Nephron (organoid): ENCODE data around the gene UGT1A8.

Experiments used
- H3K27ac Mint-ChIP-seq, 3 experiments: 2 replicates each; pipeline ENCODE4 v1.8.0; 2020; ENCODE audit warnings: mixed read lengths in 3 of 3, mild to moderate bottlenecking in 2 of 3, moderate library complexity in 1 of 3
- H3K27me3 Mint-ChIP-seq: 2 replicates; pipeline ENCODE4 v1.8.0; 2021; ENCODE audit warnings: low read depth, mild to moderate bottlenecking, moderate library complexity, mixed read lengths
- H3K36me3 Mint-ChIP-seq: 2 replicates; pipeline ENCODE4 v1.8.0; 2020; ENCODE audit warnings: low read depth, mixed read lengths
- H3K4me1 Mint-ChIP-seq: 2 replicates; pipeline ENCODE4 v1.8.0; 2020; ENCODE audit warnings: mixed read lengths
- H3K4me3 Mint-ChIP-seq, 3 experiments: 2 replicates each; pipeline ENCODE4 v1.8.0; 2020; ENCODE audit warnings: mild to moderate bottlenecking in 3 of 3, mixed read lengths in 3 of 3, moderate library complexity in 2 of 3
- H3K9me3 Mint-ChIP-seq: 2 replicates; pipeline ENCODE4 v1.8.0; 2020; ENCODE audit warnings: mixed read lengths
- TF ChIP-seq, protein P1 (sequence below), 3 experiments: fragments of 200-600 bp; sonication (generic); IDR thresholded peaks; one replicate each; pipeline ENCODE4 v1.5.0; 2021; ENCODE audit warnings: antibody characterized with exemption in 3 of 3; ENCODE audit not compliant: unreplicated experiment in 3 of 3

The UGT1A8 gene

DNA sequence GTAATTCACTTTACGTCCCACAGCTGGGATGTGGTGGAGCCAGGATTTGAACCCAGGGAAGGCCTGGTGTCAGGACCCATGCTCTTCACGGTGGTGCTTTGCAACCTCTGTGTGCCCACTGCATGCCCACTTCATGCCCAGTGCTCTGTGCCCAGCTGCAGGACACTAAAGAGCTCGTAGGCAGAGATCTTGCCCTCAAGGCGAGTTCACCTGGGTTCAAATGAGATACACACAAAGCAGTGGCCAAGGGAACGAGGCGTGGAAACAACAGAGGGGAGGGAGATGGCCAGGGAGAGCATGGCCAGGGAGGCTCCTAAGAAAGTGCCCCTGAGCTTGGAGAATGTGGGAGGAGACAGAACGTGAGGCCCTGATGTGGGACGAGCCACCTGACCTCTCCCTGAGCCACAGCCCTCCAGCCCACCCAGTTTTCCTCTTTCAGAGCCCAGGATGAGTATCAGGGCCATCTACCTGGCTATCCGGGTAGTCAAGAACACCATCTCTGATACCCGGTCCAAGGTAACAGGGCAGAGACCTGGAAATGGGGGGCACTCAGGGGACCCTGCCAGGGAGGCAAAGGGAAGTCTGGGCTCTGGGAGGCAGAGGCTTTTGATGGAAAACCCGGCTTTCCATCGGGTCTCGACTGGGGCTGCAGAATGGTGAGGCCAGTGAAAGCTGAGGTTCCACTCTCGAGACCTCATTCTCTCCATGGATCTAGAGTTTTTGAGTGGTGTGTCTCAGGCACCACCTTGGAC, 181.1 kb downstream of the UGT1A8 start:
- peaks cover 4% of the 10 kb centered on the region for H3K9me3 Mint-ChIP-seq
- TF ChIP-seq, protein P1, sequence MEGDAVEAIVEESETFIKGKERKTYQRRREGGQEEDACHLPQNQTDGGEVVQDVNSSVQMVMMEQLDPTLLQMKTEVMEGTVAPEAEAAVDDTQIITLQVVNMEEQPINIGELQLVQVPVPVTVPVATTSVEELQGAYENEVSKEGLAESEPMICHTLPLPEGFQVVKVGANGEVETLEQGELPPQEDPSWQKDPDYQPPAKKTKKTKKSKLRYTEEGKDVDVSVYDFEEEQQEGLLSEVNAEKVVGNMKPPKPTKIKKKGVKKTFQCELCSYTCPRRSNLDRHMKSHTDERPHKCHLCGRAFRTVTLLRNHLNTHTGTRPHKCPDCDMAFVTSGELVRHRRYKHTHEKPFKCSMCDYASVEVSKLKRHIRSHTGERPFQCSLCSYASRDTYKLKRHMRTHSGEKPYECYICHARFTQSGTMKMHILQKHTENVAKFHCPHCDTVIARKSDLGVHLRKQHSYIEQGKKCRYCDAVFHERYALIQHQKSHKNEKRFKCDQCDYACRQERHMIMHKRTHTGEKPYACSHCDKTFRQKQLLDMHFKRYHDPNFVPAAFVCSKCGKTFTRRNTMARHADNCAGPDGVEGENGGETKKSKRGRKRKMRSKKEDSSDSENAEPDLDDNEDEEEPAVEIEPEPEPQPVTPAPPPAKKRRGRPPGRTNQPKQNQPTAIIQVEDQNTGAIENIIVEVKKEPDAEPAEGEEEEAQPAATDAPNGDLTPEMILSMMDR (IDR thresholded peaks at IDR 0.05; ENCODE audit: unreplicated experiment in 3 of 3), result no peak
- no peaks in the 10 kb centered on the region for H3K36me3 Mint-ChIP-seq
- H3K27ac Mint-ChIP-seq, result no peak overlapping the region
- H3K27me3 Mint-ChIP-seq, result peaks cover 16% of the 10 kb centered on the region
- no peaks in the 10 kb centered on the region for H3K4me1 Mint-ChIP-seq
- no peak overlapping the region for H3K4me3 Mint-ChIP-seq

DNA sequence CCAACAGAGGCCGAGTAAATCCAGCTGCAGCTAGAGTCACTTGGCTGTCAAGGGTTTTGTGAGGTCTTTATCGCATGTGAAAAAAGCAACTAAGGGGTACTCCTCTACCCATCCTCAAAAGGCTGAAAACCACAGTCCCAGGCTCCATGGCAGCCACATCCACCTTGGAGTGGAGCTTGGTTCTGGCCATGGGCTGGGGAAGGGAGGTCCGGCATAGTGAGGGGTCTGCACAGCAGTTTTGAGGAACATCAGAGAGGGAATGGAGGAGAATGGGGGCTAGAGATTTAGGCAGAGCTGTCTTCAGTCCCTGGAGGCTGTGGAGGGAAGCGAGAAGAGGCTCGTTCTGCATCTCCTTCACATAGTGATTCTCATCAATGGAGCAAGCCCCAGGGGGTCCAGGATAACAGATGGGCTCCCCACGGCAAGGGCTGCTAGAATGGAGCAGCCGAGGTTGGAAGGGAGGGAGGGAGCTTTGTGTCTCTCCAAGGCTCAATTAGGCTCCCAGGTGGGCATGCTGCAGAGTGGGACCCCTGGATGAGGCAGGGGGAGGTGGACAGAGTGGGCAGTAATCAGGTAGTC, 181.7 kb downstream of the UGT1A8 start:
- Mint-ChIP-seq H3K36me3 (no peaks in the 10 kb centered on the region), H3K27ac (no peak overlapping the region), H3K4me3 (no peak overlapping the region), H3K27me3 (peaks cover 16% of the 10 kb centered on the region), H3K9me3 (peaks cover 4% of the 10 kb centered on the region), H3K4me1 (no peaks in the 10 kb centered on the region)
- TF ChIP-seq, protein P1 (IDR thresholded peaks at IDR 0.05; ENCODE audit: unreplicated experiment in 3 of 3), result no peak

DNA sequence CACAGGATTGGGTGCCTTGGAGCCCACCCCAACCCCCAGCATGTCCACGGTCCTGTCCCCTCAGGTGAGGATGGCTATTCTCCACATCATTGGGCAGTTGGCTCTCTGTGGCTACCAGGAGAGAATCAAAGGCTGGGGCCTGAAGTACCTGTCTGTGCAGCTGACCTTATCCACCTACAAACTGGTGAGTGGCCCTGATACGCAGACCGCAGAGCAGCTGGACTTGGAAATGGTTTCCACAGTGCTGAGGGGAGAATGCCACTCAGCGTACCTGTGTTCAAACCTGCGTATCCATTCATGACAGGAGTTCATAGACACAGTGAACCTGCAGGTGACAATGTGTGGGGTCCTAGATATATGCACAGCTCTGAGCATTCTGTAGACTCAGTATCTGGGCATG, 182.3 kb downstream of the UGT1A8 start:
- Mint-ChIP-seq H3K9me3 (peaks cover 4% of the 10 kb centered on the region), H3K27me3 (peaks cover 19% of the 10 kb centered on the region), H3K4me3 (no peak overlapping the region), H3K36me3 (no peaks in the 10 kb centered on the region), H3K27ac (no peak overlapping the region), H3K4me1 (no peaks in the 10 kb centered on the region)
- TF ChIP-seq, protein P1 (IDR thresholded peaks at IDR 0.05; ENCODE audit: unreplicated experiment in 3 of 3), result no peak

DNA sequence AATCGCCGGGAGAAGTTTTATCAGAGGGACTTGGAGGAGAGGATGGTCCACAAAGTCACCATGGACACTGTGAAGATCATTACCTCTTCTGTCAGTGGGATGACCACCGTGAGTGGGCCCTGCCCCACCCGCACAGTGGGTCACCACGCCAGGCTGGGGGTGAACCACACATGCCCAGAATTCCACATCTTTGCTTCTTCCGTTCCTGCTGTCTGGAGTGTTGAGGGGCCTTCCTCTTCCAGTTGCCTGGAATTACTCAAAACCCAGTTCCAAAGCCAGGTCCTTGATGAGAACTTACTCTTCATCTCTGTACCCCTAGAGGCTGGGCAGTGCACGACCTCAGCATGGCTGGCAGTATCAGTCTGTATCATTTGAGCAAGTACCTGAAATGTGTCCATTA, 182.8 kb downstream of the UGT1A8 start:
- TF ChIP-seq, protein P1 (IDR thresholded peaks at IDR 0.05; ENCODE audit: unreplicated experiment in 3 of 3), result no peak
- Mint-ChIP-seq H3K27ac (no peak overlapping the region), H3K9me3 (peaks cover 4% of the 10 kb centered on the region), H3K4me3 (no peak overlapping the region), H3K4me1 (no peaks in the 10 kb centered on the region), H3K36me3 (no peaks in the 10 kb centered on the region), H3K27me3 (peaks cover 17% of the 10 kb centered on the region)

DNA sequence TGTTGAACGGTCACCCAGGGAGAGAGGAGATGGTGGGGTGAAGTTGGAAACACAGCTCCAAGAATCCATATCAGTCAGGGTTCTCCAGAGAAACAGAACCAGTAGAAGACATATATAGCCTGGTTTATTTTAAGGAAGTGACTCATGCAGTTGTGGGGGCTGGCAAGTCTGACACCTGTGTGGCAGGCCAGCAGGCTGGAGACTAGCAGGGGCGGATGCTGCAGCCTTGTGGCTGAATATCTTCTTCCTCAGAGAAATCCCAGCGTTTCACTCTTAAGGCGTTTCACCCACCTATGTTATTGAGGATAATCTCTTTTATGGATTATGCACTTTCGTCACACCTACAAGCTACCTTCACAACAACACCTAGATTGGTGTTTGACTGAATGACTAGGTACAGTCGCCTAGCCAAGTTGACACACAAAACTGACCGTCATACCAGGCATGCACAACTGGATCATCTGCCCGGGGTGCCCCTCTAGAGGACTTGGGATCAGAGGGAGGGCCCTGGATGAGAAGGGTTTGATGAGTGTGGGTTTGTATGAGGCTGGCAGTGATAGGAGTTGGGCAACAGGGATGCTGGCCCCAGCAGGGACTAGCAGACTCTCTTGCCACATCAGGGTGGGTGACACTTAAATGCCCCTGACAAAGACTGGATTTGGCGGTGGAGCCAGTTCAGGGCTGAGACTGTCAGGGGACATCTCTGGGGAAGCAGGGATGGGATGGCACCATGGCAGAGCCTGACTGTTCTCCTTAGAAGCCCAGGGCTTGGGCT, 184.1 kb downstream of the UGT1A8 start:
- peaks cover 4% of the 10 kb centered on the region for H3K9me3 Mint-ChIP-seq

More for the DNA sequence above, 184.1 kb downstream of the UGT1A8 start:
- no peaks in the 10 kb centered on the region for H3K4me1 Mint-ChIP-seq
- no peak overlapping the region for H3K27ac Mint-ChIP-seq
- H3K36me3 Mint-ChIP-seq, result no peaks in the 10 kb centered on the region
- no peak overlapping the region for H3K4me3 Mint-ChIP-seq
- peaks cover 15% of the 10 kb centered on the region for H3K27me3 Mint-ChIP-seq
- TF ChIP-seq, protein P1 (IDR thresholded peaks at IDR 0.05; ENCODE audit: unreplicated experiment in 3 of 3), result no peak
